ENCODE data around the gene LRFN4. TPM values are rescaled to one million over a fixed set of nuclear protein-coding genes. Genes with fewer than 3 reads are reported as not detected.
A peak's percentile ranks its signal among the peaks of the same experiment; 100 is the strongest.

LRFN4 gene
- total RNA-seq, 2 experiments from 2014 or later: 16.4 to 17.0 TPM

GRCh38 chr11:66840317-66841091 is 16.4 kb upstream of the LRFN4 start:
- DNase-seq (no peak), ATAC-seq (ENCODE audit: low read depth) (no peak)
- Mint-ChIP-seq H3K27me3 (no peaks in the 10 kb centered on the region), H3K36me3 (peaks cover 20% of the 10 kb centered on the region), H3K27ac (peak overlapping the region; percentile 75), H3K4me1 (peaks cover 40% of the 10 kb centered on the region), H3K9me3 (no peaks in the 10 kb centered on the region), H3K4me3 (peak overlapping the region; percentile 23)
- POLR2A ChIA-PET: interaction anchor here (0.7 kb wide), 1 partner anchor 161 kb away, joined by 6 read pairs; no protein-coding TSS in a partner anchor

- DNase-seq (peak; percentile 21), ATAC-seq (ENCODE audit: low read depth) (no peak)
- H3K36me3 Mint-ChIP-seq: peaks cover 20% of the 10 kb centered on the region
- POLR2A ChIA-PET: interaction anchor here (0.6 to 4.4 kb wide), 14 partner anchors 9 to 470 kb away, joined by 3 to 90 read pairs (median 4); partner anchors contain the start of genes PC, PELI3, RBM14 and RBM4
- peaks cover 40% of the 10 kb centered on the region for H3K4me1 Mint-ChIP-seq
- peak overlapping the region; percentile 93 for H3K27ac Mint-ChIP-seq
- peak overlapping the region; percentile 98 for H3K4me3 Mint-ChIP-seq
- no peaks in the 10 kb centered on the region for H3K27me3 Mint-ChIP-seq
- H3K9me3 Mint-ChIP-seq: no peaks in the 10 kb centered on the region
Observed at GRCh38 chr11:66841861-66842260, 15.0 kb upstream of the LRFN4 start.

DNA sequence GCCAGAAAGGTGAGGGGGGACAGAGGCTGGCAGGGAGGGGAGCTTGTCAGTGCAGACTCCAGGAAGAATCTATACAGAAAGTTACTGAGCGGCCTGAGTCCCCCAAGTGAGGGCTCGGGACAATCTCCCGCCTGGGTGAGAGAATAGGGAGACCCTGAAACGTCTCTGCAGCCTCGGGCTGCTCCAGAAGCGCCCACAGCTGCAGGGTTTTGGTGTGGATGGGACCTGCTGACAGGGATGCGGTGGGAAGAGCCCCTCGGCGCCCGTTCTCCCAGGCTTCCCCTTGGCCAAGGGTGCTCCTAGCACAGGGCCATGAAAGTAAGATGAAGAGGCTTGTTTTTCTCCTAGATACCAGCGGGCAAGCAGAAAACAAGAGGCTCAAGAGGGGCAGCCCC is 14.4 kb upstream of the LRFN4 start:
- Mint-ChIP-seq H3K27ac (peak overlapping the region; percentile 93), H3K4me1 (peaks cover 40% of the 10 kb centered on the region), H3K4me3 (peak overlapping the region; percentile 98), H3K36me3 (peaks cover 20% of the 10 kb centered on the region), H3K27me3 (no peaks in the 10 kb centered on the region), H3K9me3 (no peaks in the 10 kb centered on the region)
- no peak for ATAC-seq (ENCODE audit: low read depth)
- POLR2A ChIA-PET: interaction anchor here (0.7 to 4.4 kb wide), 20 partner anchors 9 to 470 kb away, joined by 3 to 90 read pairs (median 4); partner anchors contain the start of genes PC, PELI3, RBM14 and RBM4
- no peak for DNase-seq

- POLR2A ChIA-PET: interaction anchor here (0.7 to 4.4 kb wide), 22 partner anchors 9 to 471 kb away, joined by 3 to 90 read pairs (median 4); partner anchors contain the start of genes PC, PELI3, RBM14 and RBM4
- ATAC-seq (ENCODE audit: low read depth) (peak; percentile 86), DNase-seq (peak; percentile 98)
- H3K36me3 Mint-ChIP-seq: peaks cover 18% of the 10 kb centered on the region
- peak within 1 kb of the TSS; percentile 98 for H3K27ac Mint-ChIP-seq
- no peaks in the 10 kb centered on the region for H3K27me3 Mint-ChIP-seq
- H3K4me1 Mint-ChIP-seq: peaks cover 40% of the 10 kb centered on the region
- no peaks in the 10 kb centered on the region for H3K9me3 Mint-ChIP-seq
- H3K4me3 Mint-ChIP-seq: peak within 1 kb of the TSS; percentile 98
Observed at GRCh38 chr11:66842896-66843775, 13.7 kb upstream of the LRFN4 start, which contains the start of gene RCE1. RCE1 (plus strand) TSS chr11:66843441; CDS start chr11:66843456, 15 bp downstream.

- POLR2A ChIA-PET: interaction anchor here (0.8 to 4.4 kb wide), 12 partner anchors 8 to 585 kb away, joined by 3 to 90 read pairs (median 6); partner anchors contain the start of genes PC, RBM4 and RBM4B
- H3K27me3 Mint-ChIP-seq: no peaks in the 10 kb centered on the region
- ATAC-seq (ENCODE audit: low read depth): no peak
- no peaks in the 10 kb centered on the region for H3K9me3 Mint-ChIP-seq
- H3K4me3 Mint-ChIP-seq: peak overlapping the region; percentile 98
- peak overlapping the region; percentile 98 for H3K27ac Mint-ChIP-seq
- peaks cover 16% of the 10 kb centered on the region for H3K36me3 Mint-ChIP-seq
- peak; percentile 20 for DNase-seq
- peaks cover 40% of the 10 kb centered on the region for H3K4me1 Mint-ChIP-seq
Observed at GRCh38 chr11:66843776-66844495, 12.9 kb upstream of the LRFN4 start.

- DNase-seq (peak; percentile 25), ATAC-seq (ENCODE audit: low read depth) (no peak)
- Mint-ChIP-seq H3K27me3 (no peaks in the 10 kb centered on the region), H3K36me3 (peaks cover 13% of the 10 kb centered on the region), H3K9me3 (no peaks in the 10 kb centered on the region), H3K4me3 (peak overlapping the region; percentile 98), H3K4me1 (peaks cover 36% of the 10 kb centered on the region), H3K27ac (peak overlapping the region; percentile 98)
- POLR2A ChIA-PET: interaction anchor here (0.8 to 4.4 kb wide), 3 partner anchors 10 to 584 kb away, joined by 3 to 90 read pairs (median 11); partner anchors contain the start of gene PC
Observed at GRCh38 chr11:66844496-66845142, 12.2 kb upstream of the LRFN4 start.

DNA sequence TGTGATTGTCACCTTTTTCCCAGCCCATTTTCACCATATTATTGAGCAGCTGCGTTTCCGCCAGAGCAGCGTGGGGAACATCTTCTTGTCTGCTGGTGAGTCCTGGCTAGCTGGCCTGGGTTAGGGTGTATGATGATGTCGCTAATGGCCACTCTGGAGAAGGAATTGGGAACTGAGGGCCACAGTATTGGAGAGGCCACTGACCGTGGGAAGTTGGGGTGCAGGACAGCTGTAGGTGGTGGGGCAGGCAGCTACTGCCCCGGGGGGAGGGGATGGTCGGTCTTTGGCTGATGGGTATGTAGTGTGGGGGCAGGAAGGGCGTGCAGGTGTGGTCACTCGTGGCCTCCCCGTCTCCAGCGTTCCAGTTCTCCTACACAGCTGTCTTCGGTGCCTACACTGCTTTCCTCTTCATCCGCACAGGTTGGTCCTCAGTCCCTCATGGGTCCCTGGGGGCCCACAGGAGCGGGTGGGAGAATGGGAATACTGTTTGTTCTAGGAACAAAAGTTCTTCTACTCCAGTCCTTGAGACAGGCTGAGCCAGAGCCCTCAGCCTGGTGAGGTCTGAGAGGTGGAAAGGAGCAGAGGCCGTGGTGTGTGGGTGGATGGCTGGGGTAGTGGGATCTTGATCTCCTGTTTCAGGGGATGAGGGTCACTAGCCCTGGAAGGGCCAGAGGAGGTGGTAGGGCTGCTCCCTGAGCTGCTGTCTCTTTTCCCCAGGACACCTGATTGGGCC is 11.6 kb upstream of the LRFN4 start:
- Mint-ChIP-seq H3K4me1 (peaks cover 31% of the 10 kb centered on the region), H3K4me3 (peak overlapping the region; percentile 98), H3K9me3 (no peaks in the 10 kb centered on the region), H3K27me3 (no peaks in the 10 kb centered on the region), H3K36me3 (peaks cover 11% of the 10 kb centered on the region), H3K27ac (peak overlapping the region; percentile 30)
- ATAC-seq (ENCODE audit: low read depth) (no peak), DNase-seq (no peak)
- POLR2A ChIA-PET: interaction anchor here (0.8 to 4.4 kb wide), 3 partner anchors 9 to 583 kb away, joined by 3 to 90 read pairs (median 6); no protein-coding TSS in a partner anchor

DNA sequence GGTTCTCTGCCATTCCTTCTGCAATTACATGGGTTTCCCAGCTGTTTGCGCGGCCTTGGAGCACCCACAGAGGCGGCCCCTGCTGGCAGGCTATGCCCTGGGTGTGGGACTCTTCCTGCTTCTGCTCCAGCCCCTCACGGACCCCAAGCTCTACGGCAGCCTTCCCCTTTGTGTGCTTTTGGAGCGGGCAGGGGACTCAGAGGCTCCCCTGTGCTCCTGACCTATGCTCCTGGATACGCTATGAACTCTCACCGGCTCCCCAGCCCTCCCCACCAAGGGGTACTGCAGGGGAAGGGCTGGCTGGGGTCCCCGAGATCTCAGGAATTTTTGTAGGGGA is 11.0 kb upstream of the LRFN4 start:
- POLR2A ChIA-PET: interaction anchor here (1.6 kb wide), 1 partner anchor 10 kb away, joined by 6 read pairs; no protein-coding TSS in a partner anchor
- DNase-seq: peak; percentile 17
- Mint-ChIP-seq H3K27me3 (no peaks in the 10 kb centered on the region), H3K4me3 (no peak overlapping the region), H3K4me1 (peaks cover 26% of the 10 kb centered on the region), H3K36me3 (peaks cover 8% of the 10 kb centered on the region), H3K9me3 (no peaks in the 10 kb centered on the region), H3K27ac (no peak overlapping the region)
- ATAC-seq (ENCODE audit: low read depth): no peak

DNA sequence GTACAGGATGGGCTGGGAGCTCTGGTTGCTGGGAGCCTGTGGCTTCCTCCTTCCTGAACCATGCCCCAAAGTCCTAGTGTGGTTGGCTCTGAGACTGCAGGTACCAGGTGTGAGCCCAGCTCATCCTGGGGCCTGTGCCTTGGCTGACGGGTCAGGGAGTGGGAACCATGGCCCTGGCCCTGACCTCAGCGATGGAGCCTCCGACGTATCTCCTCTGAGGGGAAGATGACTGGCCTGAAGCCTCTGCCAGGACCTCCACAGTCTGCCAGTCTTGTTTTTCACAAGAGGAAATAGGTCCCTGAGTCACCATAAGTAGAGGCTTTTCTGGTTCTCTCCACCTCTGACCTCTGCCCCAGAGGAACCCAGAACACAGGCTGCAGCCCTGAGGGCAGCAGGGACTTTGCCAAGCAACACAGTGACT is 10.2 kb upstream of the LRFN4 start:
- no peaks in the 10 kb centered on the region for H3K9me3 Mint-ChIP-seq
- H3K27ac Mint-ChIP-seq: no peak overlapping the region
- H3K27me3 Mint-ChIP-seq: no peaks in the 10 kb centered on the region
- POLR2A ChIA-PET: interaction anchor here (1.6 kb wide), 1 partner anchor 9 kb away, joined by 6 read pairs; no protein-coding TSS in a partner anchor
- peak overlapping the region; percentile 19 for H3K4me3 Mint-ChIP-seq
- peaks cover 21% of the 10 kb centered on the region for H3K4me1 Mint-ChIP-seq
- peak; percentile 20 for DNase-seq
- no peak for ATAC-seq (ENCODE audit: low read depth)
- peaks cover 8% of the 10 kb centered on the region for H3K36me3 Mint-ChIP-seq

GRCh38 chr11:66847461-66848232 is 9.2 kb upstream of the LRFN4 start:
- Mint-ChIP-seq H3K4me1 (peaks cover 19% of the 10 kb centered on the region), H3K9me3 (no peaks in the 10 kb centered on the region), H3K27me3 (no peaks in the 10 kb centered on the region), H3K27ac (no peak overlapping the region), H3K36me3 (peaks cover 4% of the 10 kb centered on the region), H3K4me3 (no peak overlapping the region)
- POLR2A ChIA-PET: no interaction called here
- ATAC-seq (ENCODE audit: low read depth) (no peak), DNase-seq (peak; percentile 17)

Measured in activated naive CD8-positive, alpha-beta T cell treated with anti-CD3 and anti-CD28 coated beads, Interleukin-2, amount 10 ng/mL, durations not matched to agents 7 days and 5 days (primary cell).